ENCODE measurements around the gene ODF2L.
"Not testable (repeated sequence)": the region's sequence is repeated elsewhere in the genome, so short reads cannot be mapped to it uniquely, and the experiment has no call there.

The ODF2L gene

DNA sequence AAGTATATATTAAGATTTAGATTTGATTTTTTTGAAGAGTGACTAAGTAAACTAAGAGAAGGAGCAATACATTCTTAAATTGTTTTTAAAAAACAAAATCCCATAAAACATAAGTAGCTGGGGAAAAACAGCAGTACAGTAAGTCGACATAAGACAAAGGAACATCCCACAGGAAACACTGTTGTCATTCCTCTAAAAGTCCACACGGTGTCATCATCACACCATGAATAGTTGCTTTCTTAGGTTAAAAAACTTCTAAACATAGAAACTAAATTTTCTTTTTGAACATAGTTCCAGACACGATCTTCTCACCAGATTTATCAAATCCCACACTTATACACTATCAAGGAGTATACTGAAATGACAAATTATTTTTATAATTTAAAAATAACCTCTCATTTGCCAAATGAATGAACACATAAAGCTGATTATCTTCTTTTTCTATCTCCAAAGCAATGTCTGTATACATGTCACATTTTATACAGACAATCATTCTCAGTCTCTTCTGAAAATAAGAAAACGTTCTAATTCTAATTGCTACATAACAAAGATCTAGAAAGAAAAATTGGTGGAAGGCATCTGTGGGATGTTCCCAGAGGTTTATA is 15.8 kb downstream of the ODF2L start:
- Mint-ChIP-seq H3K27me3 (no peaks in the 10 kb centered on the region), H3K27ac (ENCODE audit: low read depth) (no peak overlapping the region), H3K4me1 (no peaks in the 10 kb centered on the region), H3K9me3 (no peaks in the 10 kb centered on the region), H3K4me3 (no peak overlapping the region), H3K36me3 (ENCODE audit: insufficient read depth) (peaks cover 9% of the 10 kb centered on the region)
- DNase-seq (ENCODE audit: low spot score in 2 of 2) (no peak), ATAC-seq (replicated peaks; ENCODE audit: extremely low read depth, poor library complexity, severe bottlenecking) (peak; percentile 43)

DNA sequence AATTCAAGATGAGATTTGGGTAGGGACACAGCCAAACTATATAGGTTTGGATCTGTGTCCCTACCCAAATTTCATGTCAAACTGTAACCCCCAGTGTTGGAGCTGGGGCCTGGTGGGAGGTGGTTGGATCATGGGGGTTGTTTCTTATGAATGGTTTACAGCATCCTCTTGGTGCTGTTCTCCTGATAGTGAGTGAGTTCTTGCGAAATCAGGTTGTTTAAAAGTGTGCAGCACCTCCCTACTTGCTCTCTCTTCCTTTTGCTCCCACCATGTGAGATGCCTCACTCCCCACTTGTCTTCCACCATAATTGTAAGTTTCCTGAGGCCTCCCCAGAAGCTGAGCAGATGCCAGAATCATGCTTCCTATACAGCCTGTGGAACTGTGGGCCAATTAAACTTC is 17.3 kb downstream of the ODF2L start:
- no peak for DNase-seq (ENCODE audit: low spot score in 2 of 2)
- Mint-ChIP-seq H3K27me3 (no peaks in the 10 kb centered on the region), H3K27ac (ENCODE audit: low read depth) (peak overlapping the region; percentile 20), H3K9me3 (no peaks in the 10 kb centered on the region), H3K4me1 (no peaks in the 10 kb centered on the region), H3K36me3 (ENCODE audit: insufficient read depth) (peaks cover 17% of the 10 kb centered on the region), H3K4me3 (no peak overlapping the region)
- no peak for ATAC-seq (replicated peaks; ENCODE audit: extremely low read depth, poor library complexity, severe bottlenecking)

DNA sequence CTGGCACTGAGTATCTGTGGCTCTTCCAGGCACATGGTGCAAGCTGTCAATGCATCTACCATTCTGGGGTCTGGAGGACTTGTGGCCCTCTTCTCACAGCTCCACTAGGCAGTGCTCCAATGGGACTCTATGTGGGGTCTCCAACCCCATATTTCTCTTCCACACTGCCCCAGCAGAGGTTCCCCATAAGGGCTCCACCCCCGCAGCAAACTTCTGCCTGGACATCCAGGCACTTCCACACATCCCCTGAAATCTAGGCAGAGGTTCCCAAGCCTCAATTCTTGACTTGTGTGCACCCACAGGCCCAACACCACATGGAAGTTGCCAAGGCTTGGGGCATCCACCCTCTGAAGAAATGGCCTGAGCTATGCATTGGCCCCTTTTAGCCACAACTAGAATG is 18.8 kb downstream of the ODF2L start:
- no peak overlapping the region for H3K27ac Mint-ChIP-seq (ENCODE audit: low read depth)
- peak; percentile 10 for ATAC-seq (replicated peaks; ENCODE audit: extremely low read depth, poor library complexity, severe bottlenecking)
- no peak for DNase-seq (ENCODE audit: low spot score in 2 of 2)
- H3K9me3 Mint-ChIP-seq, result no peaks in the 10 kb centered on the region
- no peak overlapping the region for H3K4me3 Mint-ChIP-seq
- H3K36me3 Mint-ChIP-seq (ENCODE audit: insufficient read depth), result peaks cover 21% of the 10 kb centered on the region
- no peaks in the 10 kb centered on the region for H3K27me3 Mint-ChIP-seq
- H3K4me1 Mint-ChIP-seq, result no peaks in the 10 kb centered on the region

DNA sequence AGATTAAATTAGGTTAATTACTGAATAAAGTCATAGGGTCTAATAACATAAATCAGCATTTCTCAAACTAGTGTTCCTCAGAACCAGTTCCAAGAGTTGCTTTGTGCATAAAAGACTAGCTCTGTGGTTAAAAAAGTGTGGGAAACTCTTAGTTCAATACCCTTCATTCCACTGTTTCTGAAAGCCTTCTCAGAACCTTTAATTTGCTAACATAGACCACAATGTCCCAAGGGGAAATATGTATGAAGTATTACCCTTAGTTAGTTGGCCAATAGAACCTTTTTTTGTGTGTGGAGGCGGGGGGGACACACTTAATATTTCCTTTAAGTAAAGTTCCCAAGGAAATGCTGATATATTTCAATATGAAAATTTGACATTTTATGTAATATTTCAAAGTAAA is 20.4 kb downstream of the ODF2L start:
- Mint-ChIP-seq H3K27me3 (no peaks in the 10 kb centered on the region), H3K4me3 (no peak overlapping the region), H3K9me3 (no peaks in the 10 kb centered on the region), H3K36me3 (ENCODE audit: insufficient read depth) (peaks cover 22% of the 10 kb centered on the region), H3K4me1 (no peaks in the 10 kb centered on the region), H3K27ac (ENCODE audit: low read depth) (no peak overlapping the region)
- no peak for ATAC-seq (replicated peaks; ENCODE audit: extremely low read depth, poor library complexity, severe bottlenecking)
- no peak for DNase-seq (ENCODE audit: low spot score in 2 of 2)

DNA sequence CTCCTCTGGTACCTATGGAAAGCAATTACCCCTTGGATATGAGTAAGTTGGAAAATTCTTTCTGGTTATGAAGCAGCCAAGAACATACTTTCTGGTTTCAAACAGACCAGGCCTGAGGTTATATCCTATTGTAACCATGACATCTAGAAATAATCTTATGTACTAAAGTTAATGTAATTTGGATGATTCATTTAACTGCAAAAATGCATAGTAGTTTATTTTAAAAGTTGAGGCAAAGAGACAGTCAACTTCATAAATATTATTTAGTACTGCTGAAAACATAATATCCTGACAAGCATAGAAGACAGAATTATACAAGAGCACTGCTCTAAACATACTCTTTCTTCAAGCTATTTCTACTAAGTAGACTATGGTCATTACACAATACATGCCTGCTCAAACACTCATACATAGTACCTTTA is 25.5 kb downstream of the ODF2L start:
- Mint-ChIP-seq H3K27ac (ENCODE audit: low read depth) (no peak overlapping the region), H3K27me3 (no peaks in the 10 kb centered on the region), H3K9me3 (no peaks in the 10 kb centered on the region), H3K4me1 (no peaks in the 10 kb centered on the region), H3K4me3 (no peak overlapping the region), H3K36me3 (ENCODE audit: insufficient read depth) (peaks cover 19% of the 10 kb centered on the region)
- ATAC-seq (replicated peaks; ENCODE audit: extremely low read depth, poor library complexity, severe bottlenecking), result no peak
- no peak for DNase-seq (ENCODE audit: low spot score in 2 of 2)

DNA sequence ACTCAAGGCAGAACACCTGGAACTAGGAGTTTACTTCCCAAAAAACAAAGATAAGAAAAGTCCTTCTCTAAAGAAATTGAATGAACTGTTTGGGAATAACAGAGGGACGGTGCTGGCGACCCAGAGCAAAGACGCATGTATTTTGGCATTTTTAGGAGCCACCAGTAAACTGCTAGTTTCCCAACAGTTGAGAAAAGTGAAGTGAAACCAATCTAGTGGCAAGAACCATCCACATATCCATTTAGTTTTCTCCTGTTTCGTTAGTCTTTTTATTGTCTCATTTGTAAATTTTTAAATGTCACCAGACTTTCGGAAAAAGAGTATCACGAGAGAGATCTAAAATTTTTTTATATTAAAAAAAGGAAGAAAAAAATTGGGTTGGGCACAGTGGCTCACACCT is 30.2 kb downstream of the ODF2L start:
- Mint-ChIP-seq H3K27me3 (no peaks in the 10 kb centered on the region), H3K36me3 (ENCODE audit: insufficient read depth) (peaks cover 11% of the 10 kb centered on the region), H3K4me1 (no peaks in the 10 kb centered on the region), H3K9me3 (no peaks in the 10 kb centered on the region), H3K4me3 (no peak overlapping the region), H3K27ac (ENCODE audit: low read depth) (peak overlapping the region; percentile 56)
- DNase-seq (ENCODE audit: low spot score in 2 of 2), result no peak
- ATAC-seq (replicated peaks; ENCODE audit: extremely low read depth, poor library complexity, severe bottlenecking), result no peak

DNA sequence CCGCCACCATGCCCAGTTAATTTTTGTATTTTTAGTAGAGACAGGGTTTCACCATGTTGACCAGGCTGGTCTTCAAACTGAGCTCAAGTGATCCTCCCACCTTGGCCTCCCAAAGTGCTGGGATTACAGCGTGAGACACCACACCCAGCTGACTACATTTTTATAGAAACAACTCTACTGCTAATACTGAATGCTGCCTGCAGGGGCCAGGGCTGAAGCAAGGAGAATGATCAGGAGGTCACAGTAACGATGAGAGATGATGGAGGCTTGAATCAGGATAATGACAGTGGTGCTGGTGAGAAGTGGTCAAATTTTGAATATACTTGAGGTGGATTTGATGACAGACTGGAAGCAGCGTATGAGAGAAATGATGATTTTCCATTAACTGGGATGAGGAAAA is 33.3 kb downstream of the ODF2L start:
- H3K4me3 Mint-ChIP-seq, result no peak overlapping the region

DNA sequence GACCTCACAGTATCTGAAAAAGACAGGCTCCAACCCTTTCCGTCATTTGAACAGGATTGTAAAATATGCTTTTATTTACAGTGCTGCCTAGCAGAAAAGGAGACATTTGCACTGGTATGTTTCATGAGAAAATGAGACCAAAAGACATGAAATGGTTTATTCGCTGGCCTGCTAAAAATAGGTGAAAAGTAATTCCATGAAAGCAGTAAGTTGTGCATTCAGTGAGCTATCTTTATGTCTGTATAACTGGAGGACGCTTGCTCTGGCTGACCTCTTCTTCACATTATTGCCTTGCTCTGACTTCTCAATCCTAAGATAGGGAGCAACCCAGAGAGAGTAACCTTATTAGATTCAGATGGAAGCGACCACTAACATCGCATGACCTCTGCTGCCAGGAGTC is 38.3 kb downstream of the ODF2L start:
- no peaks in the 10 kb centered on the region for H3K9me3 Mint-ChIP-seq
- no peaks in the 10 kb centered on the region for H3K27me3 Mint-ChIP-seq
- ATAC-seq (replicated peaks; ENCODE audit: extremely low read depth, poor library complexity, severe bottlenecking) (no peak), DNase-seq (ENCODE audit: low spot score in 2 of 2) (no peak)
- no peaks in the 10 kb centered on the region for H3K4me1 Mint-ChIP-seq
- no peak overlapping the region for H3K4me3 Mint-ChIP-seq
- peaks cover 32% of the 10 kb centered on the region for H3K36me3 Mint-ChIP-seq (ENCODE audit: insufficient read depth)
- no peak overlapping the region for H3K27ac Mint-ChIP-seq (ENCODE audit: low read depth)

More for the DNA sequence above, 33.3 kb downstream of the ODF2L start:
- DNase-seq (ENCODE audit: low spot score in 2 of 2) (no peak), ATAC-seq (replicated peaks; ENCODE audit: extremely low read depth, poor library complexity, severe bottlenecking) (no peak)
- H3K9me3 Mint-ChIP-seq, result no peaks in the 10 kb centered on the region
- no peaks in the 10 kb centered on the region for H3K27me3 Mint-ChIP-seq
- no peaks in the 10 kb centered on the region for H3K4me1 Mint-ChIP-seq
- peaks cover 21% of the 10 kb centered on the region for H3K36me3 Mint-ChIP-seq (ENCODE audit: insufficient read depth)
- H3K27ac Mint-ChIP-seq (ENCODE audit: low read depth), result no peak overlapping the region

DNA sequence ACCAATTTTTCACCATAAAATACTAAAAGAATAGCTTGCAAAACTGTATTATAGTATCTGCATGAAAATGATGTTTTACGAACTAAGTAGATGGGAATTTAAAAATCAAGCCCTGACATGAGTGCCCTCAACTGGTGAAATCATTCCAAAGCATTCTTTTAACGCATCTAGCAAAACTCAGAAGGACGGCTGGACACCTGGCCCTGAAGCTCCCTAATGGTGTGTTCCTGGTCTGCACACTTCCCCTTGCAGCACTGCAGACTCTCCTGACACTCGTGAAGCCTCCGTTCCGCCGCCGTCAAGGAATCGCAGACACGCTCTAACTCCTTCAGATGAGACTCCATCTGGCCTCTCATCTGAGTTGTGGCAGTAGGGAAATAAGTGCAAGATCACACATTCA is 39.9 kb downstream of the ODF2L start:
- H3K4me1 Mint-ChIP-seq, result no peaks in the 10 kb centered on the region
- no peak overlapping the region for H3K4me3 Mint-ChIP-seq
- no peak for DNase-seq (ENCODE audit: low spot score in 2 of 2)
- H3K9me3 Mint-ChIP-seq, result no peaks in the 10 kb centered on the region
- ATAC-seq (replicated peaks; ENCODE audit: extremely low read depth, poor library complexity, severe bottlenecking), result no peak
- no peak overlapping the region for H3K27ac Mint-ChIP-seq (ENCODE audit: low read depth)
- H3K27me3 Mint-ChIP-seq, result no peaks in the 10 kb centered on the region
- peaks cover 28% of the 10 kb centered on the region for H3K36me3 Mint-ChIP-seq (ENCODE audit: insufficient read depth)

DNA sequence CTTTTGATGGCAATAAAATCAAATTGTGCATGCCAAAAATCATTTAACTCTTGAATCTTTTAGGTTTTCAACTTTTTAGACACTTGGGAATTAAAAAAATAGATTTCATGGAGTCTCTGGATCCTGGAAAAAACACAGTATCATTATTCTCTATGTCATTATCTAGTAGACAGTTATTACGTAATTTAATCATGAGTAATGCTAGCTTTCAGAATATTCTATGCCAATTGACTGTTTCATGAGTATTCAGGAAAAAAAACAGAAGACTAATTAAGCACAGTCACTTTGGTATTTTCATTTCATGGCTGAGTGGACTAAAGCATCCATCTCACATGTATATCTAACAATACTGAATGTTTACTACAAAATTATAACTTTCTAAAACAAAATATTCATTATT is 44.0 kb downstream of the ODF2L start:
- Mint-ChIP-seq H3K36me3 (ENCODE audit: insufficient read depth) (peaks cover 15% of the 10 kb centered on the region), H3K4me3 (no peak overlapping the region), H3K27ac (ENCODE audit: low read depth) (no peak overlapping the region), H3K4me1 (no peaks in the 10 kb centered on the region), H3K9me3 (no peaks in the 10 kb centered on the region), H3K27me3 (no peaks in the 10 kb centered on the region)
- no peak for DNase-seq (ENCODE audit: low spot score in 2 of 2)
- ATAC-seq (replicated peaks; ENCODE audit: extremely low read depth, poor library complexity, severe bottlenecking), result no peak

DNA sequence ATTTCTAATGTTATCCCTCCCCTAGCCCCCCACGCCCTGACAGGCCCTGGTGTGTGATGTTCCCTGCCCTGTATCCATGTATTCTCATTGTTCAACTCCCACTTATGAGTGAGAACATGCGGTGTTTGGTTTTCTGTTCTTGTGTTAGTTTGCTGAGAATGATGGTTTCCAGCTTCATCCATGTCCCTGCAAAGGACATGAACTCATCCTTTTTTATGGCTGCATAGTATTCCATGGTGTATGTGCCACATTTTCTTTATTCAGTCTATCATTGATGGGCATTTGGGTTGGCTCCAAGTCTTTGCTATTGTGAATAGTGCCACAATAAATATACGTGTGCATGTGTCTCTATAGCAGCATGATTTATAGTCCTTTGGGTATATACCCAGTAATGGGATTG is 45.9 kb downstream of the ODF2L start:
- H3K27me3 Mint-ChIP-seq; ATAC-seq (replicated peaks; ENCODE audit: extremely low read depth, poor library complexity, severe bottlenecking); H3K4me3 Mint-ChIP-seq; H3K9me3 Mint-ChIP-seq; DNase-seq (ENCODE audit: low spot score in 2 of 2); H3K27ac Mint-ChIP-seq (ENCODE audit: low read depth); H3K4me1 Mint-ChIP-seq: not testable (repeated sequence)
- peaks cover 13% of the 10 kb centered on the region for H3K36me3 Mint-ChIP-seq (ENCODE audit: insufficient read depth)

DNA sequence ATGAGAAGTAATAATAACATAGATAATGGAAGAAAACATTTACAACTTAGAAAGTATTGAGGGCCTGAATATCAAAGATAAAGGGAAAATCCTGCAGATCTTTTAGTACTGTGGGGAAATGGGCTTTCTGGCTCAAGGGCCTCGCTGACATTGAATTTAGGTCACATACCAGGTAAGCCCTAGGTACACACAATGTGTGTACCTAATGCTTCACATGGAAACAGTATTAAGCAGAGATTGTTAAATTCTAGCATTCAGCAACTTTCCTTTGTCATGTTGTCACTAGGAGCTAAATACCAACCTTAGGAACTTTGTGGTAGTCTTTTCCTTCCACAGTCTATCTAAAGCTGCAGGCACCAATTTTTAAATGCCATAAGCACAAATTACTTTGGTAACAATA is 49.7 kb downstream of the ODF2L start:
- Mint-ChIP-seq H3K36me3 (ENCODE audit: insufficient read depth) (peaks cover 1% of the 10 kb centered on the region), H3K27me3 (no peaks in the 10 kb centered on the region), H3K4me1 (no peaks in the 10 kb centered on the region), H3K27ac (ENCODE audit: low read depth) (no peak overlapping the region), H3K4me3 (no peak overlapping the region), H3K9me3 (peaks cover 14% of the 10 kb centered on the region)
- ATAC-seq (replicated peaks; ENCODE audit: extremely low read depth, poor library complexity, severe bottlenecking) (no peak), DNase-seq (ENCODE audit: low spot score in 2 of 2) (no peak)

DNA sequence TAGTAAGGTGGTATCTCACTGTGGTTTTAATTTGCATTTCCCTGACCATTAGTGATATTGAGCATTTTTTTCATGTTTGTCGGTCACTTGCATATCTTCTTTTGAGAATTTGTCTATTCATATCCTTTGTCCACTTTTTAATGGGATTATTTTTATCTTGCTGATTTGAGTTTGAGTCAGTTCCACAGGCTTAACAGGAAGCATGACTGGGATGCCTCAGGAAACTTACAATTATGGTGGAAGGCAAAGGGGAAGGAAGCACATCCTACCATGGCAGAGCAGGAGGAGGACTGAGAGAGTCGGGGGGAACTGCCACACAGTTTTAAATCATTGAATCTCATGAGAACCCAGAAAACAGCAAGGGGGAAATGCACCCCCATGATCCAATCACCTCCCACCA is 51.1 kb downstream of the ODF2L start:
- ATAC-seq (replicated peaks; ENCODE audit: extremely low read depth, poor library complexity, severe bottlenecking) (no peak), DNase-seq (ENCODE audit: low spot score in 2 of 2) (no peak)
- Mint-ChIP-seq H3K36me3 (ENCODE audit: insufficient read depth) (no peaks in the 10 kb centered on the region), H3K27ac (ENCODE audit: low read depth) (no peak overlapping the region), H3K4me3 (no peak overlapping the region), H3K4me1 (no peaks in the 10 kb centered on the region), H3K27me3 (no peaks in the 10 kb centered on the region), H3K9me3 (peaks cover 14% of the 10 kb centered on the region)

DNA sequence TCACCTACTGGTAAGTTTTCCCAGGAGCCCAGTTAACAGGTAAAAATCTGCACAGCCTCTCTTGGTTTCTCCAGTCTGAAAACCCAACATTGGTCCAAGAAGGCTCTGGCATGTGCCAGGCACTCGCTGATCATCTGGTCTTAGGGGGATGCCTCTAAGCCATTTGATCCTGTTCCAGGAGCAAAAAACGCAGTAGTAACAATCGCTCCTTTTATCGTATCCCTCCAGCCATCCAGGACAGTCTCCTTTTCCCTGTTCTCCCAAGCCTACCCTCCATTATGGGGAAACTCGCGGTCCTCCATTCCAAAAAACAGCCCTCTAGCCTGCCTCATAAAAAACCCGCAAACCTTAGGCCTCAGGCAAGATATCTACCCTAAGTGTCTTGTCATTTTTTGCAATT is 56.2 kb downstream of the ODF2L start:
- no peak for ATAC-seq (replicated peaks; ENCODE audit: extremely low read depth, poor library complexity, severe bottlenecking)

More for the DNA sequence above, 56.2 kb downstream of the ODF2L start:
- Mint-ChIP-seq H3K36me3 (ENCODE audit: insufficient read depth) (no peaks in the 10 kb centered on the region), H3K27ac (ENCODE audit: low read depth) (no peak overlapping the region), H3K27me3 (no peaks in the 10 kb centered on the region), H3K4me1 (no peaks in the 10 kb centered on the region), H3K9me3 (peaks cover 10% of the 10 kb centered on the region), H3K4me3 (no peak overlapping the region)
- no peak for DNase-seq (ENCODE audit: low spot score in 2 of 2)

All from central memory CD8-positive, alpha-beta T cell (primary cell).